HG02852 (cell line): ENCODE measurements around the gene PRAF2.
A peak's percentile ranks its signal among the peaks of the same experiment; 100 is the strongest.

Experiments used
- ATAC-seq: cut with Tn5 transposase; IDR thresholded peaks from one replicate; pipeline ENCODE4 v1.9.1; 2021; ENCODE audit warnings: mild to moderate bottlenecking, moderate library complexity; ENCODE audit not compliant: unreplicated experiment

Gene PRAF2

DNA sequence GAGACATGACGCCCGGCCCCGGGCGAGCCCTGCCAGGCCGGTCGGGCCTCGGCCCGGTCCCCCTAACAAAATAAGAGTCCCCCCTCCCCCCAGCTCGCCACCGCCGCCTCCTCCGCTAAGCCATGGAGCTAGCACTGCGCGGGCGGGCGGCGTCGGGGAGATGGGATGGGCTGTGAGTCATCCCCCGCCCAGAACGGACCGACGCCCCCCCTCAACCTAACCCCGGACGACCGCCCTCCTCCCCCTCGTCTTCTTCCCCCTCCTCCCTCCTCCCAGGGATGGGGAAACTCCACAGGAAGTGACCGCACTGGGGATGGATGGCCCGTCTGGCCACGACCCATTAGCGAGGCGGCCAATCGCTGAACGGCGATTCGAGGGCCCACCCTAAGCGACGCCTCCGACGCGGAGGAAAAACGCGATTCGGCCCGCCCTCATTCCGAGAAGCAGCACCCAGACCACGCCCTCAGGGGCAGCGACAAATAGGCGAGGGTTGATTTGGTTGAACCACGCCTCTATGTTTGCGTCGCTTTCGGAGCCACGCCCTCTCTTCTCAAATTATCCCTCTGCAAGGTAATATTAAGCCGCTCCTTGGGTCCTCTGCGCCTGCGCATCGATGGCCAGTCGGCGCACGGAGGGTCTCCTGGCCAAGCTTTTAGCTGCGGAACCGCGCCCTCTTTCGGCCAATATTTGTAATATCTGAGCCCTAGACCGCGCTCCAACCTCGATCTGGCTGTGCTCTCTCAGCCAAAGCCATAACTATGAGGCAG, 30.4 kb downstream of the PRAF2 start, which contains the start of gene TFE3:
Gene TFE3 (minus strand): TSS at position 138 of the 767 bp plus-strand sequence. CDS start 131 bp downstream, at position 7.
- peak; percentile 87 for ATAC-seq

DNA sequence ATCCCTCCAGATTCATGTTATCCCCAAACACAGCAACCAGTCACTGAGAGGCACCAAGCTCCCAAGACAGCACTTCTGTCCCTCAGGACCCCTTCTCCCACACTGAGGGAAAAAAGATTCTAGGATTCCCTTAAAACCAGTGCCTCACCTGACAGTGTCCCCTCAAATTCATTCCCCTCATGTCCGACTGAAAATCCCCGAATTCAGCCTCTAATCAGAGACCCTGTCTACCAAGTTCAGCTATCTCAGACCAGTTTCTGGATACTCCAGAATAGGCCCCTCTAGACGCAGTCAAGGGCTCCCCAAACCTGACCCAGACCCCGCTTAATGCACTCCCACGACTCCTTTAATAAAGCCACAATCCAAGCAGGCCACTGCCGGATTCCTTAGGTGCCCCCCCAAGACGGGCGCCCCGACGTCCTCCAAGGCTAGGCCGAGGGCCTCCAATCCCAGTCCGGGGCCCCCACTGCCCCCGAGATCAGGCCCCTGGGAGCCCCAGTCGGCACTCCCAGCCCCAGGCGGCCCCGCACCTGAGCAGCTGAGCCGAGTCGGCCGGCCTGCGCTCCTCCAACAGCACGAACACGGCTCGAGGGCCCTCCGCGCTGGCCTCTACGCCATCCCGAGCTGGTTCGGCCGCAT, 31.1 kb downstream of the PRAF2 start:
- ATAC-seq, result peak; percentile 8

DNA sequence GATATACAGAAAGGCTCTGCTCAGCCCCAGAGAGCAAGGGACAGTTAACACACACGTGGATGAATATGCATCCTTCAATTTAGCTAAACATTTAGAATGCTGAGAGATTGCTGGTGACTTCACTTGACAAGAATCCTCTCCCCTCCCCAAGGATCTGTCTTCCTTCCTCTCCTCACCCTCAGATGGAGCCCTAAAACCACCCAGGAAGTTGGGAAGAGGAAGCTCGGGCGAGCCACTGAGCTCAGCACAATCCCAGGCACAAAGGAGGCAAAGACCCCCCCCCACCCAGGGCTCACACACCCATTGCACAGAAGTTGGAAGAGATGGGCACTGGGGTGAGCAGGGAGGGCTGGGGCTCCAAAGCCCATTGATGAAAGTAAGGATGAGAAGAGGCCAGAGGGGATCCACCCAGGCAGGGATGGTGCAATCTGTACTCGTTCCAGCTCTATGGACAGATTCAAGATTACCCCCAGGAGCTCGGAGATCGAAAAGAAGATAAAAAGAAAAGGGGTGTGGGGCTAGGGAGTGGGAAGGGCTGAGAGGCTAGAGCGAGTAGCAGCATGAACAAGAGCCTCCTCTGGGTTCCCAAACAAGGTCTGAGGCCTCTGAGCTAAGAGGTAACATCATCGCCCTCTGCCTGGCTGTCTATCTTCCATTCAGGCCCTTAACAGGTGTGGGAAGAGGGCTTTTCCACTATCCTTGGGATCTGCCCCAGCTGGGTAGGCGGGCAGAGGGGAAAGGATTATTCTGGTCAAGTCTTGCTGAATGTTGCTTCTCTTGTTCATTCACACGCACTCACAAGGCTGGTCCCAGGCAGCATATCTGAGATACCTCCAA, 31.8 kb downstream of the PRAF2 start:
- no peak for ATAC-seq

DNA sequence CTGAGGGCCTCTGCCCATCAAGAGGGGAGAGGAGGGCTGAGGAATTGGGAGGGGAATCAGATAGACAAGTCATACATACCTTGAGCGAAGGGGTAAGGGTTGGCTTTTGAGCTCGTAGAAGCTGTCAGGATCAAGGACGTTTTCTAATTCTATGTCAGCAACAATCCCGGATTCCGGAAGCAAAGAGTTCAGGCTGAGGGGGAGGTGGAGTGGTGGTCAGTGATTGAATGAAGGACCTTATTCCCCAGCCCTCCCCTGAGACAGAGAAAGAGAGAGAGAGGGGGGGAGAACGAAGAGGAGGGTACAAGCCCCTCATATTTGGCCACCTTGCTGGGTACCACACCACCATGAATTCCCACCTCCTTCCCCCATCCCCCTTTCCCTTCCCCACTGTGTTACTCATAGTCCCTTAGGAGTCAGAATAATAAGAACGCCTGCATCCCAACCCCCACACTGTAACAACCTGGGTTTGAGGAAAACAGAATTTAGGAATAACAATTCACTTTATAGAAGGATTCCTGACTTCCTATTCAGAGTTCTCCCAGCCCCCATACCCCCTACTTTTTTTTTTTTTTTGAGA, 33.3 kb downstream of the PRAF2 start:
- ATAC-seq, result no peak

DNA sequence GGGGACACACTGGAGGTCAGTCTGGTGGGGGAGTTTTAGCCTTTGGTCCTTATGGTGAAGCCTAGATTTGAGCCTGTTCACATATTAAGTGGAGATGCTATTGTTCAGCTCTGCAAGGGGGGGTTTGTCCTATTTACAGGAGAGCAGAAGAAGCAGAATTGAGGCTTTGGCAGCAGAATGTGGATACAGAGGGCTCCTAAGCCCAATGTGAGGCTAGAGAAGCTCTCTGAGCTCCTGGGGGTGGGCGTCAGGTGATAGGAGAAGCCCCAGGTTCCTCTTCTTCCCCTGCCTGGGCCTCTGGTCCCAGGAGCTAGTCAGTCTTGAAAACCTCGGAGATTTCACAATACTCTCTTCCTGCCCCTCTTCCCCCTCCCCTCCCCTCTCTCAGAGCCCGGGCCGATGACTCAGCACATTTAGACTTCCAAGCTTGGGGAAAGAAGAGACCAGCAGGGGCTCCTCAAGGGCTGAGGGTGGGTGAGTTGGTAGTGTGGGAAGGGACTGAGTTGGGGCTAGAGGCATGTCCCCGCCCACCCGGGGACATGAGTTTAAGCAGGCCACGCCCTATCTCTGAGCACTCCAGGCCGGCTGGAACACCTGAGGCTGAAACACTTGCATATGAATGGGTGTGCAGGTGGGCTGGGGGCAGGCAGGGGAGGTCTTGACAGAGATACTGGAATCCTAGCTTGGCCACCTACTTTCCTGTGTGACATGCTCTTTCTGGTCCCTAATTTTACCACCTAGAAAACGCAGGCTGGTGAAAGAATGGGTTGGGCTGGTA, 34.0 kb downstream of the PRAF2 start:
- no peak for ATAC-seq

DNA sequence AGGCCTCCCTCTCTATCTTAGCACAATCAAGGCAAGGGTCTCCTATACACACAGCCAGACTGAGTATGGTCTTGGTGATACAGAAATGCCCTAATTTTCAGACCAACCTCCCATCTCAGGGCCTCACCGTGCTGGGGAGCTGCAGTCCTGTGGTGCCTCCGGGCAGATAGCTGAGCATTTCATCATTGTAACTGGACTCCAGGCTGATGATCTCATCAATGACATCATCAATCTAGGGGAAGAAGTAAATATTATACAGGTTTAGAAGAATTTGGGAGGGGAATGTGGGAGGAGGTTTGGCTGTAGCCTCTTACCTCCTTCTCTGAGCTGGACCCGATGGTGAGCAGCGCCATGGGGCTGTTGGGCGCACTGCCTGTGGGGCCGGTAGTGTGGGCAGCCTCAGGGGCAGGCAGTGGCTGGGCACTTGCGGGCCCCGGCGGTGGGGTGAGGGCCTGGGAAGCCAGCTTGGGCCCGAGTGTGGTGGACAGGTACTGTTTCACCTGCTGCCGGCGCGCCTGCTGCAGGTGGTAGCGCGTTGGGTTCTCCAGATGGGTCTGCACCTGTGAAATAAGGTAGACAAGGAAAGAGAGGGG, 35.8 kb downstream of the PRAF2 start:
- no peak for ATAC-seq

DNA sequence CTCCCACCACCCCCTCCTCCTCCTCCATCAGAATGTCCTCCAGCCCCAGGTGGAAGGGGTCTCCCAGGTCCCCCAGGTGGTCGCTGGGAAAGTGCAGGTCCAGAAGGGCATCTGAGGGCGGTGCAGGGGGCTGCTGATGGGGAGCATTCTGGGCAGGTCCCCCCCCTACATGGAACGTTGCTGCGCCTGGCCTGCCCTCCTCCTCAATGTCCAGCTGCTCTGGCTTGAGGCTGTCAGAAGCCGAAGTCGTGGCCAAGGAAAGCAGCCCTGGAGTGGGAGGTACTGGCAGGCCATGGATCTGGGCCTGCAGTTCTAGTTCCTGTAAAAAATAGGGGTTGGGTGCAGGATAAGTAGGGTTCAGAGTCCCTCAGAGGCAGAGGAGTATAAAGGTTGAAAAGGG, 43.5 kb downstream of the PRAF2 start:
- ATAC-seq, result no peak

DNA sequence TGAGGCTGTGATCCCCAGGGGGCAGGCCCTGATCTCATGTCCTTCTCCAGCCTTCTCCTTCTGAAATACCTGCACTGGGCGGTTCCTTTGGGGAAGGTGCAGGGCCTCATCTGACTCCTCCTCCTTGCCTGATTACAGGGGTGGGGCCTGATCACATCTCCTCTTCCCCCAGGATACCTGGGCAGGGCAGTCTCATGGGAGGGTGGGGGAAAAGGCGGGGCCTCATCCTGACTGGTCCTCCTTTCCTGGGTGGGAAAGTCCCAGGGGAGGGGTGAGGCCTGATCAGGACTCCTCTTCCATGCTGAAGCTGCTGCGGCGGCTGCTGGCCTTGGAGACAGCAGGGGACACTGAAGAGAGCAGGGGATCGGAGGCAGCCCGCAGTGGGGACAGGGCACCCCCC, 43.9 kb downstream of the PRAF2 start:
- ATAC-seq, result no peak
